GM12864 (cell line): ENCODE results near the gene ADGRF3.
"Not testable (repeated sequence)": the region's sequence is repeated elsewhere in the genome, so short reads cannot be mapped to it uniquely, and the experiment has no call there.

Experiments used
- DNase-seq: peaks from one replicate; pipeline ENCODE4 v3.0.0-alpha.2; 2011; ENCODE audit warnings: low read depth
- H3K4me3 ChIP-seq: 2 replicates; pipeline ENCODE4 v1.5.1; 2011; ENCODE audit warnings: mild to moderate bottlenecking, low read depth, low read length, control low read depth
- CTCF ChIP-seq: IDR thresholded peaks from 2 replicates; pipeline ENCODE4 v1.5.1; 2011; ENCODE audit warnings: low read depth, mild to moderate bottlenecking, moderate library complexity, low read length, control low read depth, inconsistent platforms; ENCODE audit errors: missing control alignments

The ADGRF3 gene

GRCh38 chr2:26380281-26380680 lies 33.7 kb upstream of the ADGRF3 start:
- no peak for TF ChIP-seq CTCF
- no peak for DNase-seq
- no peak overlapping the region for H3K4me3 ChIP-seq

GRCh38 chr2:26376799-26377198 lies 30.2 kb upstream of the ADGRF3 start:
- DNase-seq: no peak
- TF ChIP-seq CTCF: no peak
- no peak overlapping the region for H3K4me3 ChIP-seq

GRCh38 chr2:26370909-26371308 lies 24.3 kb upstream of the ADGRF3 start:
- not testable (repeated sequence) for H3K4me3 ChIP-seq, DNase-seq

GRCh38 chr2:26369664-26370063 lies 23.1 kb upstream of the ADGRF3 start:
- not testable (repeated sequence) for DNase-seq, H3K4me3 ChIP-seq

- DNase-seq: no peak
- no peak overlapping the region for H3K4me3 ChIP-seq
- TF ChIP-seq CTCF: no peak
Observed at GRCh38 chr2:26366957-26367356, 20.4 kb upstream of the ADGRF3 start.

- DNase-seq: no peak
- no peak for TF ChIP-seq CTCF
- no peak overlapping the region for H3K4me3 ChIP-seq
Observed at GRCh38 chr2:26364669-26365068, 18.1 kb upstream of the ADGRF3 start.

GRCh38 chr2:26363958-26364357 lies 17.4 kb upstream of the ADGRF3 start:
- no peak for TF ChIP-seq CTCF
- no peak overlapping the region for H3K4me3 ChIP-seq
- DNase-seq: no peak

GRCh38 chr2:26363323-26363722 lies 16.7 kb upstream of the ADGRF3 start:
- DNase-seq: no peak
- no peak overlapping the region for H3K4me3 ChIP-seq
- no peak for TF ChIP-seq CTCF
